Pancreas (tissue), 10 donors: ENCODE results near the gene DHDH. TPM values are rescaled to one million over a fixed set of nuclear protein-coding genes. Genes with fewer than 3 reads are reported as not detected.
A peak's percentile ranks its signal among the peaks of the same experiment; 100 is the strongest.
"Not testable (repeated sequence)": the region's sequence is repeated elsewhere in the genome, so short reads cannot be mapped to it uniquely, and the experiment has no call there.

Experiments
- ATAC-seq, 4 donors: fragments of 200-7000 bp; cut with Tn5 transposase; one replicate each; pipeline versions ENCODE4 v1.8.0 to v1.9.1; 2020; ENCODE audit warnings: mild to moderate bottlenecking in 4 of 4, moderate library complexity in 4 of 4
- DNase-seq, 6 donors: peaks; one replicate each; pipeline ENCODE4 v3.0.0-alpha.2; 2020
- FAIRE-seq: peaks from 2 replicates; lab custom pipeline; 2012; peaks lifted over from hg19 to GRCh38; lab: Jason Lieb, UNC
- H3K27ac ChIP-seq, 4 donors: fragments of 200-600 bp; sonication (generic); 1 replicate in 3 of 4; 2 replicates in 1 of 4; pipeline versions ENCODE4 v1.5.0 to v1.8.0; 2020
- H3K27me3 ChIP-seq, 4 donors: fragments of 200-600 bp; one replicate each; pipeline ENCODE4 v1.8.0; 2021
- H3K36me3 ChIP-seq, 3 donors: fragments of 200-600 bp; sonication (generic) in 1 of 3; one replicate each; pipeline versions ENCODE4 v1.5.0 to v1.8.0; 2020 to 2021
- H3K4me1 ChIP-seq, 3 donors: fragments of 200-600 bp; one replicate each; pipeline ENCODE4 v1.8.0; 2021
- H3K4me3 ChIP-seq, 4 donors: fragments of 200-600 bp; sonication (generic) in 2 of 4; one replicate each; pipeline versions ENCODE4 v1.5.0 to v1.8.0; 2020 to 2021
- H3K9me3 ChIP-seq, 4 donors: fragments of 200-600 bp; one replicate each; pipeline ENCODE4 v1.8.0; 2021
- WGBS, 2 donors: extraction: QIAGEN DNeasy Blood & Tissue Kit; methylation state at CpG; one replicate each; pipeline ENCODE4 v1.1.7; 2013; 5-methylcytosine and 5-hydroxymethylcytosine counted together
- intact Hi-C, 3 donors: fragments of 100-400 bp; cut with DNase I; formaldehyde crosslinking; loops; one replicate each; pipeline versions ENCODE4 v1.11.1 to v1.14.2; 2022
- polyA plus RNA-seq, 2 donors: library from polyadenylated mRNA; stranded (reverse); fragments of 200-250 nt; gene quantifications; one replicate each; pipeline ENCODE4 v1.2.3, GENCODE V29; 2013
- total RNA-seq, 6 donors: library from RNA; stranded (reverse); fragmentation: NEBNext Ultra II Directional in 4 of 6; extraction: Animal tissue kit (Norgen Biotek cat#: 25700) in 4 of 6; gene quantifications; one replicate each; pipeline versions ENCODE4 v1.2.1 to v1.2.4, GENCODE V29; 2021 to 2023
- TF ChIP-seq, protein P1 (sequence below), 4 donors: fragments of 200-600 bp; sonication (generic) in 3 of 4; IDR thresholded peaks; one replicate each; pipeline versions ENCODE4 v1.5.0 to v1.8.0; 2021; ENCODE audit warnings: antibody characterized with exemption in 4 of 4
- donor health status: healthy with polysubstance abuse.
- donor health status: DM: no; HTN: no; CAD: no; lungs with moderate emphysema.
- donor health status: DM: no; HTN: no; CAD: no.
- donor health status: control.
- donor health status: control.
- donor health status: Bipolar disorder and iron deficiency.
- donor health status: DM: yes; HTN: yes; CAD: no.
- donor health status: DM: no; HTN: no; CAD: no.
- donor health status: DM: no; HTN: no; CAD: no.
- donor health status: DM: yes; HTN: yes; CAD: no.

The DHDH gene
- under 1 TPM in 1 of 6 donors, not detected in 5; 0.28 TPM for total RNA-seq
- 1 to 10 TPM in 1 of 2 donors, under 1 TPM in 1; 0.30 to 1.0 TPM for polyA plus RNA-seq

DNA sequence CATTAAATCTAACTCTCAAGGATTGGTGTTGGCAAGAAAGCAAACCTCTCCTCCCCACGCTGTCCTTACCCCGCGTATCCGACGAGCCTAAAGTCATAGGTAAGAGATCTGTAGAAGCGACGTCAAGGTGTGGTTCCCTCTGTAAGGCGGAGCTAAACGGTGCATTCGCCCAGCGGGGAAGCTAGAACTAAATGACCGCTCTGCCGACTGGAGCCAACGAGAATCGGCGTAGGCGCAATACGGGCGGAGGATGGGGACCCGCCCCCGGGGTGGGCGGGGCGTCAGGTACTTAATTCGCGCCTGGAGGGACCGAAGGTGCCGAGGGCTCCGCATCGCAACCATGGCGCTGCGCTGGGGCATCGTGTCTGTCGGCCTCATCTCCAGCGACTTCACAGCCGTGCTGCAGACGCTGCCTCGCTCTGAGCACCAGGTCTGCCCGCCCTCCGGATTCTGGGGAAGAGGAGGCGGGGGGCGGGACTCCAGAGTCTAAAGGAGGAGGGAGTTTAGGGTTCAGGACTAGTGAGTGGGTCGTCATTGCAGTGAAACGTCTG is at the start of gene DHDH:
Gene DHDH (plus strand): TSS at position 318 of the 551 bp plus-strand sequence. CDS start 23 bp downstream, at position 341.
- no peak for FAIRE-seq
- Histone ChIP-seq H3K27me3 (no peaks in the 10 kb centered on the region), H3K27ac (no peak within 1 kb of the TSS), H3K36me3 (no peaks in the 10 kb centered on the region), H3K4me3 (peak within 1 kb of the TSS in 3 of 4 donors; percentile 20 to 40 (median 22)), H3K9me3 (no peaks in the 10 kb centered on the region), H3K4me1 (no peaks in the 10 kb centered on the region)
- ATAC-seq: peak; percentile 94 to 97 (median 96)
- intact Hi-C loops: no loop called here
- peak; percentile 71 to 88 (median 82) for DNase-seq
- 2% methylated on average over 31 to 43 of the region's 43 CpGs for WGBS, 2 donors
- TF ChIP-seq, protein P1, sequence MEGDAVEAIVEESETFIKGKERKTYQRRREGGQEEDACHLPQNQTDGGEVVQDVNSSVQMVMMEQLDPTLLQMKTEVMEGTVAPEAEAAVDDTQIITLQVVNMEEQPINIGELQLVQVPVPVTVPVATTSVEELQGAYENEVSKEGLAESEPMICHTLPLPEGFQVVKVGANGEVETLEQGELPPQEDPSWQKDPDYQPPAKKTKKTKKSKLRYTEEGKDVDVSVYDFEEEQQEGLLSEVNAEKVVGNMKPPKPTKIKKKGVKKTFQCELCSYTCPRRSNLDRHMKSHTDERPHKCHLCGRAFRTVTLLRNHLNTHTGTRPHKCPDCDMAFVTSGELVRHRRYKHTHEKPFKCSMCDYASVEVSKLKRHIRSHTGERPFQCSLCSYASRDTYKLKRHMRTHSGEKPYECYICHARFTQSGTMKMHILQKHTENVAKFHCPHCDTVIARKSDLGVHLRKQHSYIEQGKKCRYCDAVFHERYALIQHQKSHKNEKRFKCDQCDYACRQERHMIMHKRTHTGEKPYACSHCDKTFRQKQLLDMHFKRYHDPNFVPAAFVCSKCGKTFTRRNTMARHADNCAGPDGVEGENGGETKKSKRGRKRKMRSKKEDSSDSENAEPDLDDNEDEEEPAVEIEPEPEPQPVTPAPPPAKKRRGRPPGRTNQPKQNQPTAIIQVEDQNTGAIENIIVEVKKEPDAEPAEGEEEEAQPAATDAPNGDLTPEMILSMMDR (IDR thresholded peaks at IDR 0.05): no peak

GRCh38 chr19:48883726-48884125 is 49.8 kb upstream of the DHDH start:
- H3K27me3 ChIP-seq: no peaks in the 10 kb centered on the region
- no peaks in the 10 kb centered on the region for H3K36me3 ChIP-seq
- intact Hi-C loops: no loop called here
- H3K4me3 ChIP-seq: no peak overlapping the region
- no peak overlapping the region for H3K27ac ChIP-seq
- DNase-seq: no peak
- FAIRE-seq: no peak
- H3K4me1 ChIP-seq: no peaks in the 10 kb centered on the region
- no peak for ATAC-seq
- 90% methylated on average over 7 of the region's 7 CpGs for WGBS, 2 donors
- no peaks in the 10 kb centered on the region for H3K9me3 ChIP-seq
- TF ChIP-seq, protein P1 (IDR thresholded peaks at IDR 0.05): no peak

GRCh38 chr19:48887861-48888612 is 45.5 kb upstream of the DHDH start:
- Histone ChIP-seq H3K27me3 (no peaks in the 10 kb centered on the region), H3K27ac (no peak overlapping the region), H3K36me3 (no peaks in the 10 kb centered on the region), H3K4me3 (no peak overlapping the region), H3K9me3 (no peaks in the 10 kb centered on the region), H3K4me1 (no peaks in the 10 kb centered on the region)
- ATAC-seq: no peak
- 87 to 95% methylated on average over 19 to 21 of the region's 21 CpGs for WGBS, 2 donors
- DNase-seq: peak in 1 of 6 donors; percentile 45
- intact Hi-C loops: no loop called here
- TF ChIP-seq, protein P1 (IDR thresholded peaks at IDR 0.05): no peak
- FAIRE-seq: no peak

DNA sequence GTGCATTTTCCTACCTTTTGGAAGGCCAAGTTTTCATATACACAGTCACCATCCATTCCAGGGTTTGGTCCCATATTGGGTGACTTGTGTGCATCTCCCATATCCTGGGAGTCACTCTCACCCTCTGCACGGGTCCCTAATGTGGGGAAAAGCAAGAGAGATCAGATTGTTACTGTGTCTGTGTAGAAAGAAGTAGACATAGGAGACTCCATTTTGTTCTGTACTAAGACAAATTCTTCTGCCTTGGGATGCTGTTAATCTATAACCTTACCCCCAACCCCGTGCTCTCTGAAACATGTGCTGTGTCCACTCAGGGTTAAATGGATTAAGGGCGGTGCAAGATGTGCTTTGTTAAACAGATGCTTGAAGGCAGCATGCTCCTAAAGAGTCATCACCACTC is 44.0 kb upstream of the DHDH start:
- H3K27ac ChIP-seq, H3K36me3 ChIP-seq, H3K4me3 ChIP-seq, intact Hi-C loops, H3K27me3 ChIP-seq, FAIRE-seq, ATAC-seq, H3K4me1 ChIP-seq, DNase-seq, H3K9me3 ChIP-seq: not testable (repeated sequence)
- WGBS, 2 donors: 34 to 44% methylated on average over 2 to 3 of the region's 3 CpGs

DNA sequence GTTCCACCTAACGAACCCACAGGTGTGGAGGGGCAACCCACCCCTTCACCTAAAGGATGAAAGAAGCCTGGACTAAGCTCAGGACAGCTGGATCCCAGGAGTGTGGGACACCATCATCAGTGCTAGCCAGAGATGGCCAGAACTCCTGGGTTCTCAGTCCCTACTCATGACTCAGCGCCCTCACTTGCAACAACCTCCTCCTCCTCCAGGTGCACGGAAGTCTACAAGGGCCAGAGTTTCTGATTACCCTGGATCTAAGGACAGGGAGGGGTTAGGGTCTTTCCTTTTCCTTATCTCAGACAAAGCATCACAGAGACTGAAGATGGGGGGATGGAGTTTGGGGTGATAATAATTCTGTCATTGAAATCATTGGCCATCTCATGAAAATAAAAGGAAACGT is 42.9 kb upstream of the DHDH start:
- Histone ChIP-seq H3K4me3 (no peak overlapping the region), H3K27ac (no peak overlapping the region), H3K27me3 (no peaks in the 10 kb centered on the region), H3K9me3 (no peaks in the 10 kb centered on the region), H3K4me1 (no peaks in the 10 kb centered on the region), H3K36me3 (no peaks in the 10 kb centered on the region)
- ATAC-seq (no peak), FAIRE-seq (no peak), DNase-seq (no peak)
- TF ChIP-seq, protein P1 (IDR thresholded peaks at IDR 0.05): no peak
- WGBS, 2 donors: 47 to 74% methylated on average over 4 of the region's 4 CpGs
- intact Hi-C loops: no loop called here
